Activated naive CD4-positive, alpha-beta T cell treated with anti-CD3 and anti-CD28 coated beads, Interleukin-2, amount 50 U/mL, for 16 hours (primary cell): ENCODE measurements around the gene CFAP251.
"Not testable (repeated sequence)": the region's sequence is repeated elsewhere in the genome, so short reads cannot be mapped to it uniquely, and the experiment has no call there.

Experiments
- DNase-seq: peaks from one replicate; pipeline ENCODE4 v3.0.0-alpha.2; 2020

Gene CFAP251

DNA sequence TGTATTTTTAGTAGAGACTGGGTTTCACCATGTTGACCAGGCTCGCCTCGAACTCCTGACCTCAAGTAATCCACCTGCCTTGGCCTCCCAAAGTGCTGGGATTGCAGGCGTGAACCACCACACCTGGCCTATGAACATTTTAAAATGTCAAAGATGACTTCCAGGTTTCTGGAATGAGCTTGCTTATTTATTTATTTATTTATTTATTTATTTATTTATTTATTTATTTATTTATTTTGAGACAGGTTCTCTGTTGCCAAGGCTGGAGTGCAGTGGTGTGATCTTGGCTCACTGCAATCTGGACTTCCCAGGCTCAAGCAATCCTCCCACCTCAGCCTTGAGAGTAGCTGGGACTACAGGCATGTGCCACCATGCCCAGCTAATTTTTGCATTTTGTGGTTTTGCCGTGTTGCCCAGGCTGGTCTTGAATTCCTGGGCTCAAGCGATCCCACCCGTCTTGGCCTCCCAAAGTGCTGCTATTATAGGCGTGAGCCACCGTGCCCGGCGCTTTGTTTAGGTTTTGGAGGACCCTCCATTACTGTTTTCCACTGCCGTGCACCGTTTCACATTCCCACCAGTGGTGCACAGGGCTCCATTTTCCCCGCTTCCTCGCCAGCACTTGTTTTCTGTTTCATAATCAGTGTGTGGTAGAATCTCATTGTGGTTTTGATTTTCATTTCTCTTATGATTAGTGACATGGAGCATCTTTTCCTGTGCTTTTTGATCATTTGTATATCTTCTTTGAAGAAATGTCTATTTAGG is 6.4 kb upstream of the CFAP251 start:
- no peak for DNase-seq

DNA sequence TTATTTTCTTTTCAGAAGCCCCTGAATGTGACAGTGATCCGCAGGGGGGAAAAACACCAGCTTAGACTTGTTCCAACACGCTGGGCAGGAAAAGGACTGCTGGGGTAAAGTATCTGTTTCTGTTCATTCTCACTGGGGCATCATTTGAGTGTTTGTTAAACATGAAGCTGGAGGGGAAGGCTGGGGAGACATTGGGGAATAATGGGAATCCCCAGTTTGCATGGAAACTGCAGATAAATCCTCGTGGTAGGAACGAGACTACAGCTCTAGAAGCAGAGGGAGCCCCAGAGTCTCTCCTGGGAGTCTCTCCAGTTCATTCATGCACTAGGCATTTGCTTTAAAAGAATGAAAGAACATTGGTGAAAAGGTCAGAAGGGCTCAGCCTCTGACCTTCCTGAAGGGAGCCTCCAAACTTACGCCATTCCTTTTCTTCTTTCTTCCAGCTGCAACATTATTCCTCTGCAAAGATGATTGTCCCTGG is 2.5 kb upstream of the CFAP251 start:
- no peak for DNase-seq

DNA sequence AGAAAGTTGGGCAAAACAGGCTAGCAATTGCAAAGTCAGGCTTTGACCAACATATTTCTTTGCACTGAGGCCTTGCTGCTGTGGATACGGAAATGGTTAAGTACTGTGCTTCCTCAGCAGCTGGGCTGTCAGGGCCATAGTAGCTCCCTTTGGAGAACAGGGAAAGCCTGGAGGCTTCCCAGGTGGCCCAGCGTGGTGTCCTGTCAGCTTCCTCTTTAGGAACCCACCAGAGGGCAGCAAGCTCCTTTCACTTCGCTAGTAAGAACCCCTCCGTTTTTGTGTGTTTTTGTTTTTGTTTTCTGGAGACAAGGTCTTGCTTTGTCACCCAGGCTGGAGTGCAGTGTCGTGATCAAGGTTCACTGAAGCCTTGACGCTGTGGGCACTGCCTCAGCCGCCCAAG is 1.7 kb upstream of the CFAP251 start:
- no peak for DNase-seq

DNA sequence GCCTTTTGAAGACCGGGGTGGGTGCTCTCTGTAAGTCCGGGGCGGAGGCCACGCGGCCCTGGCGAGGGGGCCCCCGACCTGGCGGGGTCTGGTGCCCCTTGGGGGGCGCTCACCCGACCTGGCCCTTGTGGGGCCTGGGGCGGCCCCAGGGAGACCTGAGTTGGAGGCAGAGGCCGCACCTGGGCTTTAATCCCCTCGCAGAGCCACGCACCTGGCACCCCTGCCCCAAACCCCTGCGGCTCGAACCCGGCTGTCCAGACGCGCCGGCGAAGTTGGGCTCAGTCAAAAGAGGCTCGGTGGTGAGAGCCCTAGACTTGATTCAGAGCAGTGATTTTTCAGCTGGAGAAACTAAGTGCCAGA is 267 bp downstream of the CFAP251 start:
- no peak for DNase-seq

DNA sequence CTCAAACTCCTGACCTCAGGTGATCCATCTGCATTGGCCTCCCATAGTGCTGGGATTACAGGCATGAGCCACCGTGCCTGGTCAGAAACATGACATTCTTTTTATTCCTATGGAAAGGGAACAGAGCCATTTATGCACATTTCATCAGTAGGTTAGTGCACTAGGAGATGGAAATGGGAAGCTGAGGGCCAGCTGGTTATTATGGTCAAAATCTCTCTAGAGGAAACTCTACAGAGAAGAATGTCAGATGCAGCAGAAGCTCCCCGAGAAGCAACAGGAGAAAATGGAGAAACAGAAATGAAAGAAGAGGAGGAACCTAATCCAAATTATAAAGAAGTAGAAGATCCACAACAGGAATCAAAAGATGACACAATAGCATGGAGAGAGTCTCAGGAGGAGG is 2.7 kb downstream of the CFAP251 start:
- DNase-seq, result no peak

DNA sequence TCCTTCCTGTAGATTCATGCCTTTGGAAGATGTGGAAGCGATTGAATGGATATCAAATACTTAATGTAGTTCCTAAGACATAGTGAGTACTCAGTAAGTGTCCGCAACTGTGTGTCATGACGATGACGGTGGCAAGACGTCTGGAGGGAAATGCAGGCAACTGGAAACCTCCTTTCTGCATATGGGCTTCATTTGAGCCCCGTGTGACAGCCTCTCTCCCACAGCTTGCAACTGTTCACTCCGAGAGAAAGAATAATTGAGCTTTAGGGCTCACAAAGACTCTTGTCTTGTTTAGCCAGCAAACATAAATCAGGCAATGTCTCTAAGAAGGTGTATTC is 6.9 kb downstream of the CFAP251 start:
- no peak for DNase-seq

DNA sequence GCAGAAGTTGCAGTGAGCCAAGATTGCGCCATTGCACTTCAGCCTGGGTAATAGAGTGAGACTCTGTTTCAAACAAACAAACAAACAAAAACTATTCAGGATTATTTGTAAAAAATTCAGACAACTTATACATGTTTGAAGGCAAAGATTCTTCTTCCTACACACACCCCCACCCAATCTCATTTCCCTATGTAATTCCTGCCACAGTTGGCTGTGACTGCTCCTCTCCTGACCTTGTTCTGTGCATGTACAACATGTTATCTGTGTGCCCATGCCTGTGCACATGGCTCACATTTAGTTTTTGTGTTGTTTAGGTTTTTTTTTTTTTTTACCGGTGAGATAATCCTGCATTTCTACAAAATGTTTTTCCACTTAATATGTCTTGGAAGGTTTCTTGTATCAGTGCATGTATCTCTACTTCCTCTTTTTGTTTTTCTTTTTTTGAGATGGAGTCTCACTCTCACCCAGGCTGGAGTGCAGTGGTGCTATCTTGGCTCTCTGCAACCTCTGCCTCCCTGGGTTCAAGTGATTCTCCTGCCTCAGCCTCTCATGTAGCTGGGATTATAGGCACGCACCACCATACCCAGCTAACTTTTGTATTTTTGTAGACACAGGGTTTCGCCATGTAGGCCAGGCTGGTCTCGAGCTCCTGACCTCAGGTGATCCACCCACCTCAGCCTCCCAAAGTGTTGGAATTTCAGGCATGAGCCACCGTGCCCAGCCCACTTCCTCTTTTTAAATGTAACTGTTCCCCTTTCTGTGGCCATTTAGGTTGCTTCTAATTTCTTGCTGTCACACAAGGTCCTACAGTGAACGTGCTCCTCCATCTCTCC is 8.7 kb downstream of the CFAP251 start:
- DNase-seq, result no peak

DNA sequence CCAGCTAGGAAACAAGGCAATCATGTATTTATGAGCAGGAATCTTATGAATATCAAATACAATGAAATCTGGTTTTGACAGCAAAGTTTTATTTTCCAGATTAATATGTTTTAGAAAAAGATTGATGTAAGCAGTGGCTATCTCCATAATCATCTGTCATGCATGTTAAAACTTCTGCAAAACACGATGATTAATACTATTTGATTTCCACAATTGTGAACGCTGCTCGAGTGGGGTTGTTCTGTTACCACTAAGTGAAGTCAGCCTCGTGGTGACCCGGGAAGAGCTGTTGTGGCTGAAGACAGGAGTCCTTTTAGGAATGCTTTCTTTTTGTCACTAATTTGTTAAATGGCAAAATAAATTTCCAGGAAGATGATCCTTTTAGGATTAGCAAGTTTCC is 9.4 kb downstream of the CFAP251 start:
- DNase-seq, result no peak

DNA sequence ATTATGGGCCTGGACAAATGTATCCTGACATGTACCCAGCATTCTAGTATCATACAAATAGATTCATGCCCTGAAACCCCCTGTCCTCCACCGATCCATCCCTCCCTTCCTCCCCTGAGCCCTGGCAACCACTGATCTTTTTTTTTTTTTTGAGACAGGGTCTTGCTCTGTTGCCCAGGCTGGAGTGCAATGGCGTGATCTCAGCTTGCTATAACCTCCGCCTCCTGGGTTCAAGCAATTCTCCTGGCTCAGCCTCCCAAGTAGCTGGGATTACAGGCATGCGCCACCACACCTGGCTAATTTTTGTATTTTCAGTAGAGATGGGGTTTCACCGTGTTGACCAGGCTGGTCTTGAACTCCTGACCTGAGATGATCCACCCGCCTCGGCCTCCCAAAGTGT is 11.2 kb downstream of the CFAP251 start:
- not testable (repeated sequence) for DNase-seq

DNA sequence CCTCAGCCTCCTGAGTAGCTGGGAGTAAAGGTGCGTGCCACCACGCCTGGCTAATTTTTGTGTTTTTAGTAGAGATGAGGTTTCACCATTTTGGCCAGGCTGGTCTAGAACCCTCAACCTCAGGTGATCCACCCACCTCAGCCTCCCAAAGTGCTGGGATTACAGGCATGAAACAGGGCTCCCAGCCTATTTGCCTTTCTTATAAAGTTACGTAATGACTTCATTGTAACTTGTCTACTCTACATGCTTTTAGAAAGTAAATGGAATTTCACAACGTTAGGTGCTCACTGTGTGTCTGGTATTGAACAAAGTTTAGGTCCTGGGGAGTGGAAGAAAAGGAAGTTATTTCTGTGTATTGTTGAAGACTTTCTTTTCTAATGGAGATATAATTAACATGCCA is 12.5 kb downstream of the CFAP251 start:
- DNase-seq, result no peak

DNA sequence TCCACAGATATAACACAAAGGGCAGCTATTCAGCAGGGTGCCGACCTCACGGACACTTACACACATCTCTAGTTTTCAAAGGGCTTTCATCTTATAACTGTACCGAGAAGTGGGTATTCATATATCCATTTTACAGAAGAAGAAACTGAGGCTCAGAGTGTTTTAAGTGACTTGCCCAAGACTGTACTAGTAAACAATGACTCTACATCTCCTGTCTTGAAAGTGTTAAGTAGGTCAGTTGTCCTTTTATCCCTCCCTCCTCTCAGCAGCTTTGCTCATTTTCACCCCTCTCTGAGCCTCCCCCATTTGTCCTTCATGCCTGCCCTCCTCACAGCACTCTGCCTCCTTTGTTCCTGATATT is 13.8 kb downstream of the CFAP251 start:
- DNase-seq, result no peak

DNA sequence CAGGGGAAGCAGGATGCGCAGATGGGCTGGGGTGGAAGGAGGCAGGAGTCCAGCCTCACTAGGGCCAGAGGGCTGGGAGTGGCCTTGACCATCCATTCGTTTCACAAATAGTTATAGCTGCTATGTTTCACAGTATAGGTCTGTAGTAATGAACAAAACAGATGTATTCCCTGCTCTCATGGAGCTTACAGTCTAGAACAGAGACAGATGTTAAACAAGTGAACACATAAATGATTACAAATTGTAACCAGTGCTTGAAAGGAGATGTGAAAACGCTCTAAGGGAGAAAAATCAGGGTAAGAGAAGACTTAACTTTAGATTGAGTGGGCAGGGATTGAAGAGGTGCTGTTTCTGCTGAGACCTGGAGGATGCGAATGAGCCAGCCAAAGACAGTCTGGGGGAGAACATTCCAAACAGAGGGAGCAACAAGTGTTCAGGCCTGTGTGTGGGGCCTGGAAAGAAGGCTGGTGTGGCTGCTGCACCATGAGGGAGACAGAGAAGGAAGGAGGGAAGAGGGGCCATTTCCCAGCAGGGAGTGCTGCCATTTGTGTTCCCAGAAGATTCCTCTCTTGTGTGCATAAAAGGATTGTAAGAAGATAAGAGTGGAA is 14.6 kb downstream of the CFAP251 start:
- no peak for DNase-seq

DNA sequence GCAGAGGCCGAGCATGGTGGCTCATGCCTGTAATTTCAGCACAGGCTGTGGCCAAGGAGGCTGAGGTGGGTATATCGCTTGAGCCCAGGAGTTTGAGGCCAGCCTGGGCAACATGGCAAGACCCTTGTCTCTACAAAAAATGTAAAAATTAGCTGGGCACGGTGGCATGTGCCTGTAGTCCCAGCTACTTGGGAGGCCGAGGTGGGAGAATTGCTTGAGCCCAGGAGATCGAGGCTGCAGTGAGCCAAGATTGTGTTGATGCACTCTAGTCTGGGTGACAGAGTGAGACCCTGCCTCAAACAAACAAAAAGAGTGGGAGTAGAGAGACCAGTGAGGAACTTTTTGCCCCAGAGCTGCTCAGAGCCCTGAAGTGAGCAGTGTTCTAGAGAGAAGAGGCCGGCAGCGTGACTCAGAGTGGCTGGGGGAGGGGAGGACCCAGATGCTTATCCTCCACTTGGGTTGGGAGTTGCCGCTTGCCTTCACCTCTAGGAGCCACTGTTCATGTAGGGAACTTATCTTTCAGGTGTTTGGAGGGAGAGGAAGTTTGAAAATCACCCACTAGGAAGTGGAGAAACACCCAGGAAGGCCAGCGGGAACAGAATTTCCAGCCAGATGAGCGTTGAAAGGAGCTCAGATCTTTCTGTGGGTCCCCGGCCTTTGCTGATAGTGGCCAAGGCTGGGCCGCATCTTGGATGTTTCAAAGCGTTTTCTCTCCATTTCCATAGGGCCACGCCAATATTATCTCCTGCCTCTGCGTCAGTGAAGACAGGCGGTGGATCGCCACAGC is 15.3 kb downstream of the CFAP251 start:
- DNase-seq, result no peak

DNA sequence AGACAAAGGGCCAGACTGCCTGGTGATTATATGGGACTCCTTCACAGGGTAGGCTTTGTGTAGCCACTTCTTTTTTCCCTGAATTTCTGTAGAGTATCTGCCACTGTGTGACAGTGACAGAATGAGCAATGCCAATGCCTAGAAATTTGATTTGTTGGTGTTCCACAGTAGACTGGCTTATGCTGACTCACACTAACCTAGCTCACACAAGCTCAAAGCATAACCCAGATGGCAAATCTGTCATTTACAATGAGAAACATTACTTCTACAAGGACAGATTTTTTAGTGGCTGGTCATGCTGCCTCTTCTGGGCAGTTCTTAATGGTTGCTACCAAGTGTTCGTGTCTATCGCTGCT is 15.9 kb downstream of the CFAP251 start:
- no peak for DNase-seq

DNA sequence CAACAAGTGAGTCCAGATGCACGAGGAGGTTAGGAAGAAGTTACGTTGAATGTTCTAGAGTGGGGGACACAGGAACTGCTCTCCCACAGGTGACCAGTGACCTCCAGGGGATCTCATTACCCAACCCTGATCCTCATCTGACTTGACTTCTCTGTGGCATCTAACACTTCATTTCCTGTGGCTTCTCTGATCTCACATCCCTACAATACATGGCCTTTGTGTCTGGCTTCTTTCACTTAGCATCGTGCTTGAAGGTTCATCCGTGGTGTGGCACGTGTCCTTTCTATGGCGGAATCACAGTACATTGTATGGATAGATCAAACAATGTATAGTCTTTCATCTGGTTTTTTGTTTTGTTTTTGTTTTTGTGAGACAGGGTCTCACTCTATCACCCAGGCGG is 19.3 kb downstream of the CFAP251 start:
- DNase-seq, result no peak

DNA sequence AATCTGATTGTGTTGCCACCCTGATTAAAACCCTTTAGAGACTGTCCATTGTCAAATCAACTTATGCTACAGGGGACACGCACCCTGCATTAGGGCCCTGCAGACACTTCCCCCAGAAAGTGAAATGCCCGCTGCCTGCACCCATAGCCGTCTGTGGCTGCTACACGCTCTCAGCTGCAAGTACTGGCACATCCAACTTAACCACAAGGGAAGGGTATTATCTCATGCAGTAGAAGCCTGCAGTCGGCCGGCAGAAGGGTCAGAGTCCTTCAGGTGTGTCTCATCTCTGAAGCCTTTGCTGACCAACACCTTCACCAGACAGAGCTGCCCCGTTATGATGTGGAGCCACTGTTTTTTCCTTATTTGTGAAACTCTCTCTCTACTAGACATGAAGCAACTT is 20.8 kb downstream of the CFAP251 start:
- no peak for DNase-seq

DNA sequence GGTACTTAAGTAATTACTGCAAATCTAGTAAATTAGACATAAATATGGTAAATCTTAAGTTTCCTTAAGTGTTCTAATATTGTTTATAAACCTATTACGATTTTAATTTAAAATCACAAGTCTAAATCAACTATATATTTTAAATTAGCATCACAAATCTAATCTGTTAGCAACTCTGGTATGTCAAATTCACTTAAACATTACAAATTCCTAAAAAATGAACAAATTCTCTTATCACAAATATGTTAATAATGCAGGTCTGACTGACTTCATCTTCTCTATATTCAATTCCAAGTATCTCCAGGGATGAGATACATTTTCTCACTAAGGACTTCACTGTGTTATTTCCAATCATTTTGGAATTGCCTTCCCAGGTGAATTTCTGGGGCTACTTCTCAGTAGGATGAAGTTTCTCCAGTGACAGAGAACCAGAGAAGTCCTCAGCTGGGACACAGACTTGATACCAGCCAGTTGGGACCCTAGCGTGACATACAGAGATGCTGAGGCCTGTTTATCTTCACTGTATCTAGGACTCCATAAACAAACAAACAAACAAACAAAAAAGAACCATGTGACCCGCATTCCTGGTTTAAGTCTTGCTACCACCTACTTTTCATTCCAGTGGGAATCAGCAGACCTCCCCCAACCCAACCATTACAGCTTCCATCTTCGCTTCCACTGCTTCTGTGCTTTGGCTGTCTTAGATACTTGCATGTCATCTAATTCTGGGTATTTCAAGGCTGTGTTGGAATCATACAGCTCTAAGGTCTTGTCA is 21.8 kb downstream of the CFAP251 start:
- no peak for DNase-seq

DNA sequence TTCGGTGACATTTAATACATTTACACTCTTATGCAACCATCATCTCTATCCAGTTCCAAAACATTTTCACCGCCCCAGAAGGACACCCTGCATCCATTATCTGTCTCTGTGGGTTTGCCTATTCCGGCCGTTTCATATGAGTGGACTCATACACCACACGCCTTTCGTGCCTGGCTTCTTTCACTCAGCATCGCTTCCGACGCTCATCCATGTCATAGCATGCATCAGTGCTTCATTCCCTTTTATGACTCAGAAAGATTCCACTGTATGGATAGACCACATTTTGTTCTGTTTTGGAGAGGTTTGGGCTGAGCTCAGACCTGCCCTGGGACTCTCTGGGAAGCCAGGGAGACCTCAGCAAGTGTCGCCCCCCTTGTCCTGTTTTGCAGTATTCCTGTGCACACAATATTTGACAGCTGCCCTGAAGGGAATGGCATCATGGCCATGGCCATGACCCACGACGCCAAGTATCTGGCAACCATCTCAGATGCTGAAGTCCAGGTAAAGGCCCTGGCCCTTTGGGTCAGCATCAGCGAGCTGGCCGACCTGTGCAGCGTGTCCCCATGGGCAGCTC is 23.8 kb downstream of the CFAP251 start:
- DNase-seq, result no peak

DNA sequence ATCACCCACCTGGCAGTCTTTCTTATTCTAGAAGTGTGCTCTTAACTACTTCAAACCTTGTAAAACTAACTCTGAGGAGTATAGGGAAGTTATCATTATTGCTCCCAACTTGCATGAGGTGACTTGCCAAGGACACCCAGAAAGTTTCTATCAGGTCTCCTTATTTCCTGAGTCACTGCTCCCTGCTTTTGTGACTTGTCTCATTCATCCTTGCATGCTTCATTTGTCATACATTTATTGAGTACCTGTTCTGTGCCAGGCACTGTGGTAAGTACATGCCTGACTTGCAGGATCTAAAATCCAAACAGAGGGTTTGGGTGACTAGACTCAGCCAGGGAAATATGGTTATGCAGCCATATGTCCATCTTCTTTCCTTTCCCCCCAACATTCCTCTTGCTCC is 25.5 kb downstream of the CFAP251 start:
- no peak for DNase-seq

DNA sequence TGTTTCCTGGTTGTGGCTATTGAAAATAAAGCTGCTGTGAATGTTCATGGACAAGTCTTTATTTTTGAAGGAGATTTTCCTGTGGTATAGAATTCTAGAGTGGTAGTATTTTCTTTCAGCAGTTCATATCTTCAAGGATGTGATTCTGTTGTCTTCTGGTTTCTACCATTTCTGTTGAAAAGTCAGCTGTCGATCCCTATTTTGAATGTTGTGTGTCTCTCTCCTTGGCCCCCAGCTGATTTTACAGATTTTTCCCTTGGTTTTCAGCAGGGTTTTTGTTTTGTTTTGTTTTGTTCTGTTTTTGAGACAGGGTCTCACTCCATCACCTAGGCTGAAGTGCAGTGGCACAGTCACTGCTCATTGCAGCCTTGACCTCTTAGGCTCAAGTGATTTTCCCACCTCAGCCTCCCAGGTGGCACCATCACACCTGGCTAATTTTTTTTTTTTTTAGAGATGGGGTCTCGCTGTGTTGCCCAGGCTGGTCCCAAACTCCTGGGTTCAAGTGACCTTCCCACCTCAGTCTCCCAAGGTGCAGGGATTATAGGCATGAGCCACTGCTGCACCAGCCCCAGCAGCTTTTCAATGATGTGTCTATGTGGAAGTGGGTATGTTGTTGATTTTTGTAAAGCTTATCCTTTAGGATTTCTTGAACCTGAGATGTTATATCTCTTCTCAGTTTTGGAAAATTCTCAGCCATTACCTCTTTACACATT is 28.1 kb downstream of the CFAP251 start:
- no peak for DNase-seq

DNA sequence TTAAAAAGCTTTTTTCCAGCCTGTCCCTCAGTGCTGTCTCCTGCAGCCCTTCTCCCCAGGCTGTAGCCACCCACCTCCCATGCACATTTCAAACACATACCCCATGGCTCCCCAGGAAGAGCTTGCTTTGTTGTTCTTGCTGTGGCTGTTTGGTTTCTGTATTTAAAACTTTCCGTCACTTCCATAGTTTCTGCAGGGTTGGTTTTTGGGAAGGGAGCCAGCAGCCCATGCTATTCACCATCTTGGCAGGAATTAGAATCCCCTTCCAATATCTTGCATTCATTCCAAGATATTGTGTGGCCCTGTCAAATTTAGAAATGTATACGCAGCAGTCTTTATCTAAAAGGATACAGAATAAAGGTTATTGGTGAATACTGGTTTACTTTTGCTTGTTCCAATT is 29.6 kb downstream of the CFAP251 start:
- DNase-seq, result no peak
